Panc1 (cell line): ENCODE data around the gene PRSS48. TPM values are rescaled to one million over a fixed set of nuclear protein-coding genes. Genes with fewer than 3 reads are reported as not detected.

Source experiments
- ATAC-seq: fragments of 200-7000 bp; cut with Tn5 transposase; 2 replicates; pipeline ENCODE4 v1.9.1; 2020; ENCODE audit warnings: mild to moderate bottlenecking, moderate library complexity
- BruUV-seq: library from RNA; stranded (reverse); fragments of 400-500 nt; replicated peaks from 2 replicates; lab custom pipeline; 2021; lab: Mats Ljungman, UMichigan
- CTCF ChIA-PET: fragments of 300-600 bp; sonication (Branson Sonifier 250); formaldehyde crosslinking; loops from one replicate; lab custom pipeline; 2022; ENCODE audit warnings: antibody characterized with exemption; lab: Charles Lee
- POLR2A ChIA-PET: fragments of 300-600 bp; sonication (Branson Sonifier 250); formaldehyde crosslinking; loops from one replicate; lab custom pipeline; 2022; ENCODE audit warnings: antibody characterized with exemption; lab: Charles Lee
- DNase-seq: peaks from one replicate; pipeline ENCODE4 v3.0.0-alpha.2; 2010; ENCODE audit warnings: low read depth, low spot score
- H3K27ac ChIP-seq: 2 replicates; pipeline ENCODE4 v1.5.1; 2011; ENCODE audit warnings: mild to moderate bottlenecking, low read length, inconsistent platforms
- H3K27me3 ChIP-seq: fragments of 200-500 bp; sonication (Bioruptor generic); 2 replicates; pipeline ENCODE4 v1.6.0; 2014; ENCODE audit warnings: low read length, inconsistent platforms; ENCODE audit not compliant: control insufficient read depth, insufficient read depth
- H3K36me3 ChIP-seq: fragments of 200-500 bp; sonication (Bioruptor generic); 2 replicates; pipeline ENCODE4 v1.5.1; 2014; ENCODE audit warnings: inconsistent platforms, mild to moderate bottlenecking, low read length, moderate library complexity; ENCODE audit not compliant: control insufficient read depth, insufficient read depth
- H3K4me1 ChIP-seq: 2 replicates; pipeline ENCODE4 v1.5.1; 2011; ENCODE audit warnings: inconsistent platforms, mild to moderate bottlenecking, low read length, moderate library complexity; ENCODE audit not compliant: control insufficient read depth, insufficient read depth
- H3K4me3 ChIP-seq, 2 experiments: 2 replicates each; pipeline ENCODE4 v1.5.1; 2011 to 2012; ENCODE audit warnings: low read depth in 2 of 2, low read length in 2 of 2, mild to moderate bottlenecking in 2 of 2, inconsistent platforms in 1 of 2, moderate library complexity in 1 of 2
- H3K9me3 ChIP-seq: fragments of 200-500 bp; sonication (Bioruptor generic); 2 replicates; pipeline ENCODE4 v1.5.1; 2014; ENCODE audit warnings: low read depth, mild to moderate bottlenecking, inconsistent platforms, low read length, moderate library complexity; ENCODE audit not compliant: control insufficient read depth, insufficient read depth
- CTCF ChIP-seq: fragments of 450-650 bp; IDR thresholded peaks from 2 replicates; pipeline ENCODE4 v1.5.1; 2017; ENCODE audit warnings: mild to moderate bottlenecking
- POLR2AphosphoS5 ChIP-seq: IDR thresholded peaks from 2 replicates; pipeline ENCODE4 v1.6.1; 2012; ENCODE audit warnings: mild to moderate bottlenecking, low read depth, low read length, moderate library complexity
- REST ChIP-seq, 2 experiments: IDR thresholded peaks; 2 replicates each; pipeline ENCODE4 v1.6.1; 2011 to 2012; ENCODE audit warnings: low read depth in 2 of 2, control low read depth in 1 of 2, low read length in 1 of 2, mild to moderate bottlenecking in 1 of 2, moderate library complexity in 1 of 2; ENCODE audit not compliant: insufficient read depth in 1 of 2
- SIN3A ChIP-seq: IDR thresholded peaks from 2 replicates; pipeline ENCODE4 v1.6.1; 2012; ENCODE audit warnings: low read depth, mild to moderate bottlenecking, low read length, moderate library complexity, borderline replicate concordance; ENCODE audit not compliant: insufficient read depth
- TCF7L2 ChIP-seq: IDR thresholded peaks from 2 replicates; pipeline ENCODE4 v1.6.1; 2011; ENCODE audit warnings: mild to moderate bottlenecking, low read depth, low read length, inconsistent platforms
- in situ Hi-C: cut with HindIII; loops from 2 replicates; pipeline ENCODE4 v1.10.0; 2016; ENCODE audit warnings: low sequenced_read_pairs, low pct_unique_long_range_greater_than_20kb
- intact Hi-C: fragments of 100-400 bp; cut with micrococcal nuclease; formaldehyde crosslinking; loops from one replicate; pipeline ENCODE4 v1.10.0; 2022; ENCODE audit not compliant: unreplicated experiment
- total RNA-seq: library from RNA; stranded (reverse); gene quantifications from one replicate; pipeline ENCODE4 v1.2.1, GENCODE V29; 2021; ENCODE audit not compliant: unreplicated experiment

PRSS48 gene
- total RNA-seq, 1 experiment from 2014 or later = not detected

GRCh38 chr4:151292038-151292437 lies 15.1 kb downstream of the PRSS48 start:
- TF ChIP-seq TCF7L2 (no peak), SIN3A (no peak), REST (IDR thresholded peaks at IDR 0.05; ENCODE audit: insufficient read depth in 1 of 2, low read depth in 2 of 2, low read length in 1 of 2) (no peak), CTCF (no peak), POLR2AphosphoS5 (no peak)
- Histone ChIP-seq H3K4me1 (0 out of 2 replicates have a peak, but pooled peaks cover 2% of the 10 kb centered on the region), H3K9me3 (no peaks in the 10 kb centered on the region), H3K27ac (no peak overlapping the region), H3K27me3 (no peaks in the 10 kb centered on the region), H3K4me3 (no peak overlapping the region), H3K36me3 (no peaks in the 10 kb centered on the region)
- POLR2A ChIA-PET = interaction anchor here (0.7 kb wide), 1 partner anchor 317 kb away, joined by 4 read pairs; no protein-coding TSS in a partner anchor
- CTCF ChIA-PET = no interaction called here
- in situ Hi-C loops = no loop called here
- intact Hi-C loops = no loop called here
- no TSS peak for BruUV-seq
- no peak for ATAC-seq
- no peak for DNase-seq

- H3K27ac ChIP-seq = no peak overlapping the region
- ATAC-seq (no peak), DNase-seq (no peak)
- H3K9me3 ChIP-seq = no peaks in the 10 kb centered on the region
- H3K4me1 ChIP-seq = 0 out of 2 replicates have a peak, but pooled peaks cover 2% of the 10 kb centered on the region
- TF ChIP-seq CTCF (no peak), REST (IDR thresholded peaks at IDR 0.05; ENCODE audit: insufficient read depth in 1 of 2, low read depth in 2 of 2, low read length in 1 of 2) (no peak), TCF7L2 (no peak), POLR2AphosphoS5 (no peak), SIN3A (no peak)
- H3K27me3 ChIP-seq = no peaks in the 10 kb centered on the region
- CTCF ChIA-PET = no interaction called here
- POLR2A ChIA-PET = no interaction called here
- H3K36me3 ChIP-seq = no peaks in the 10 kb centered on the region
- no TSS peak for BruUV-seq
- intact Hi-C loops (no loop called here), in situ Hi-C loops (no loop called here)
- no peak overlapping the region for H3K4me3 ChIP-seq
Measured at GRCh38 chr4:151294833-151295496, 18.0 kb downstream of the PRSS48 start.
